Mucosa of gallbladder (tissue), 1 donor: ENCODE measurements around the gene SLC35F1. TPM values are rescaled to one million over a fixed set of nuclear protein-coding genes. Genes with fewer than 3 reads are reported as not detected.

ENCODE experiments used
- total RNA-seq: library from RNA; stranded (reverse); gene quantifications from one replicate; pipeline ENCODE4 v1.2.1, GENCODE V29; 2021
- donor health status: DM: no; HTN: no; CAD: no.

SLC35F1 gene
- total RNA-seq, 1 donor from 2014 or later = 1.1 TPM

Other genes with a start within 250 kb of the SLC35F1 start
- 26.5 TPM for gene NUS1, start 231.8 kb upstream of the SLC35F1 start, total RNA-seq